Hindlimb muscle (tissue), 1 donor: Measurements from ENCODE around the gene PTPN22. TPM values are rescaled to one million over a fixed set of nuclear protein-coding genes. Genes with fewer than 3 reads are reported as not detected.
A peak's percentile ranks its signal among the peaks of the same experiment; 100 is the strongest.

ENCODE experiments used
- DNase-seq: peaks from one replicate; pipeline ENCODE4 v3.0.0-alpha.2; 2013
- polyA plus RNA-seq: library from polyadenylated mRNA; unstranded; fragments of 120-200 nt; gene quantifications from one replicate; pipeline ENCODE4 v1.2.1, GENCODE V29; 2013; ENCODE audit not compliant: insufficient read length

PTPN22 gene
- polyA plus RNA-seq, 1 donor, result 0.26 TPM

DNA sequence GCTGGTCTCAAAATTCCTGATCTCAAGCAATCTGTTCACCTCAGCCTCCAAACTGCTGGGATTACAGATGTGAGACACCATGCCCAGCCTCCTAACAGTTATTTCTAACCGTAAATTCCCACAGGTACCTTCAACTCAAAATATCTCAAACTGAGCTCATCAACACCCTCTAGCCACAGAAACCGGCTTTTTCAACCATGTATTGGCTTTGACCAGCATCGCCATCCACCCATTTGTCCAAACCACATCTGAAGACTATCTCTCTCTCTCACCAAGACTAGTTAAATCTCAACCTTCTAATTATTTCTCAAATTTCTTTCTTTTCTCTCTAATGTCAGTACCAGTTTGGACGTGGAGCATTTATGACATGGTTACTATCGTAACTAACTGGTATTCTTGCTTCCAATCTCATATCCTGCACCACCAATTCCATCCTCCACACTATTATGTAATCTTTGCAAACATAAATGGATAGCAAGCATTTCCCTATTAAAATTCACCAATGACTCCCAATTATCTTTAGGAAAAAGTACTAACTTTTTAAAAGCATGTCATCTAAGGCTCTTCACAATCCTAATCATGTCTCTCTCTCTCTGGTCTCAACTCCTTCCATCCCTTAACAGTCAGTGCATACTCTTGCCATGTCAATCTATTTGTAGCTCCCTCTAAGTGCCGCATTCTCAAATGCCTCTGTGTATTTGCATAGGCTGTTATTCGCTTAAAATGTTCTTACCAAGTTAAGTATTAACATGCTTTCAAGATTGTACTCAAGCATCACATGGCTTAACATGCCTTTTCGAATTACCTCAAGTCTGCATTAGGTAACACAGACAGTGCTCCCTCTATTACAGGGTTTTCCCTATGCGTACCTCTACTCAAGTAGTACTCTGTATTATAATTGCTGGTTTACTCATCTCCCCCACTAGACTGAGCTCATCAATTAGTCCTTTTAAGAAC is 77.4 kb downstream of the PTPN22 start:
- no peak for DNase-seq

DNA sequence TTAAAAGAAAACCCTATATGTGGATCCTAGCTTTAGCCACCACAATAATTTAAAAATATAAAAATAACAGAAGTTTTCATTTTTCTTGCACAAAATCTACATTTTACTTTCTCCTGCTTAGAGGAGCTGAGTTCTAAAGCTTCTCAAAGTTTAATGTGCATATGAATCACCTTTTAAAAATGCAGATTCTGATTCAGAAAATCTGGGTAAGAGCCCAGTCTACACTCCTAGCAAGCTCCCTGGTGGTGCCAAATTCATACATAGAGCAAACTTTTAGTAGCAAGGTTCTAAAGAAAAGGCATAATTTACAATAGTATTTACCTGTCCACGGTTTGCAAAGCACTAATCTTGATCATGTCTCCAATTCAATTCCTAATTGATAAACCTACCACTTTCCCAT is 78.5 kb downstream of the PTPN22 start:
- DNase-seq, result no peak

DNA sequence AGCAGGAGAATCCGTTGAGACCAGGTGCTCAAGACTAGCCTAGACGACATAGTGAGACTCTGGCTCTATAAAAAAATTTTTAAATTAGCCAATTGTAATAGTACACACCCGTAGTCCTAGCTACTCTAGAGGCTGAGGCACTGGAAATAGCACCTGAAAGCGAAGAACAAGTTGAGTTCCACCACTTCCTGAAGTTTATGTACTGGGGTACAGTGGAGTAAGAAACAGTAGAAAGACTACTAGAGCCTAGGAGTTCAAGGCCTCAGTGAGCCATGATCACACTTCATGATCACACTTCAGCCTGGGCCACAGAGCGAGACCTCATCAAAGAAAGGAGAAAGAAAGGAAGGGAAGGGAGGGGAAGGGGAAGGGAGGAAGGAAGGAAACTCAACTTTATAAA is 79.0 kb downstream of the PTPN22 start:
- DNase-seq, result no peak

DNA sequence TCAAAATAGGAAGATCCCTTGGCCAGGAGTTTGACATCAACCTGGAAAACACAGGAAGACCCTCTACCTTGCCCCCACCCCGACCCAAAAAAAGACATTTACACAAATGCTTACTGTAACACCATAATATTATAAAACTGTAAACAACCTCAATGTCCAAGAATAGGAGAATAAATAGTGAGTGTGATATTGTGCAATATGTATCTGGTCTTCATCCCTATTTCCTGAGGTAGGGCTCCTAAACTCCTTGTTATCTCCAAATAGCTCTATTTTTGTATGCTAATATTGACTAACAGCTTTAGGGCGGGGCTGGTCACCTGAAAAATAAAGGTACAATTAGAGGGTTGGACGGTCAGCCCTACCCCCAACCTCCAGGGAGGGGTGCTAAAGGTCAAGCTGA is 82.7 kb downstream of the PTPN22 start:
- no peak for DNase-seq

DNA sequence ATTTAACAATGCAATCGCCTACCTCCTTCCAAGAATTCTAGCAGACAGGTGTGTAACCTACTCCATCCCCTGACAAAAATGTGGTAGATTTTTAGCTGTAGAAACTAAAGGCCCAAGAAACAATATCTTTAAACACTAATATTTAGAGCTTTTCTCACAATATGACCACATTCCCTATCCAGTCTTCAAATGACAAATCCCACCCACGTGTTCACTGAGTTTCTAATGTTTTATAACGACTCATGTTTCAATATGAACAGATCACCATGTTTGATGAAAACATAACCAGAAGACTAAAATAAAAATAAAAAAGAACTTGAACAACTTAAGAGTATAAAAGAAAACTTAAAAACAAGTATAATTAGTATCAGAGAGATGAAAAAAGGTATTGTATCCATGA is 83.8 kb downstream of the PTPN22 start:
- DNase-seq, result no peak

DNA sequence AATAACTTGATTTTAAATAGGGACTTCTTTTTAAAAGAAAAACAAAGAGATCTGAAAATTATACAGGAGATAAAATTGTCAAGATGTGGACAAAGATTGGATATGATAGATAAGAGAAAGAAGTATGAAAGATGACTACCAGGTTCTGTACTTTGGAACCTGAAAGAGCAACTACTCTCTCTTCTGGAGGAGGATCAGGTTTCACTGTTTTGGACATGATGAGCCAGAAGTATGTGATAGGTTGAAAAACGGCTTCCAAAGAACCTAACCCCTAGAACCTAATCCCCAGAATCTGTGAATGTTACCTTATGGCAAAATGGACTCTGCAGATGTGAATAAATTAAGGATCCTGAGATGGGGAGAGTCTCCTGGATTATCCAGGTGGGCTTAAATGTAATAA is 85.4 kb downstream of the PTPN22 start:
- no peak for DNase-seq

DNA sequence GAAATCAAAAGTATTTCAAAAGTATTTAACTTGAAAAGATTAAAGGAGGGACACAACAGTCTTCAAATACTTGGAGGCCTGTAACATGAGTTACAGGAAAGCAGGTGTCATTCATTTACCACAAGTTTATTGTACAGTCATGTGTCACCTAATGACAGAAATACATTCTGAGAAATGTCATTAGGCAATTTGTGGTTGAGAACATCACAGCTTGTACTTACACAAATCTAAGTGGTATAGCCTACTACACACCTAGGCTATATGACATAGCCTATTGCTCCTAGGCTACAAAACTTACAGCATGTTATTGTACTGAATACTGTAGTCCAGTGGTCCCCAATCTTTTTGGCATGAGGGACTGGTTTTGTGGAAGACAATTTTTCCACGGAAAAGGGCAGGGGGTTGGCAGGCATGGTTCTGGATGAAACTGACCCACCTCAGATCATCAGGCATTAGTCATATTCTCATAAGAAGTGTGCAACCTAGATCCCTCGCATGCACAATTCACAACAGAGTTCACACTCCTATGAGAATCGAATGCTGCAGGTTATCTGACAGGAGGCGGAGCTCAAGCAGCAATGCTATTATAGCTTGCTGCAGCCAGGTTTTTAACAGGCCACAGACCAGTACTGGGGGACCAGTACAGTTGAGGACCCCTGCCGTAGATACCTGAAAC is 87.3 kb downstream of the PTPN22 start:
- DNase-seq, result no peak

DNA sequence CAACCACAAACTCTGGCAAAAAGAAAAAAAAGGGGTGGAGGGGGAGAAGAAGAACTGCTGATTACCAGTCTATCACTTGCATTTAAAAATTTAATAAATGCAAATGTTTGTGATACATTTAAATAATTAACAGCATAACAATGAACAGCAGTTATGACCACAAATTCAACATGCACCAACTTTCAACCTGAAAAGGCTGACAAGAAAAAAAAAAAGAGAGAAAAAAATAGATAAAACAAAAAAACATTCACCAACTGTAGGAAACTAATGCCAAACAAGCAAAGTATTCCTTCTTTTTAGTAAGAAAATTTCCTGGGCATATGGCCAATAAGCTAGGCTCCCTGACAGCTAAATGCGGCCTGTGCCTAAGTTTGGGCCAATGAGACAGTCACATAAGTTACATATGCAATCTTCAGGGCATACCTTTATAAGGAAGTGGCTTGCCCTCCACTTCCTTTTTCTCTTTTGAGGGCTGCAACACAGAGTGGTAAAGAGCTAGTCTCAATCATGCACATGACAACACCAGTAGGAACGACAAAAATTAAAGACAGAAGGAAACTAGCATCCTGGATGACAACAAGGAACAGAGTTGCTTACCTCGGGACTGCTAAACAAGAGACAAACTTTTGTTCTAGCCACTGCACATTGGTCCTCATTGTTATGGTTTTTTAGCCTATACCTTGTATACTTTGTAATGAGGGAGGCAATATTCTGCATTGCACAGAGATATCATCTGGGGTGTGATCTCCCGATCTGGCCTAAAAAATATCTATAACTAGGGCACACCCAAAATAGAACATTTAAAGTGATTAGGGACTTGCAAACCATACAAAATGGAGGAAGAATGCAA is 88.0 kb downstream of the PTPN22 start:
- peak; percentile 53 for DNase-seq

DNA sequence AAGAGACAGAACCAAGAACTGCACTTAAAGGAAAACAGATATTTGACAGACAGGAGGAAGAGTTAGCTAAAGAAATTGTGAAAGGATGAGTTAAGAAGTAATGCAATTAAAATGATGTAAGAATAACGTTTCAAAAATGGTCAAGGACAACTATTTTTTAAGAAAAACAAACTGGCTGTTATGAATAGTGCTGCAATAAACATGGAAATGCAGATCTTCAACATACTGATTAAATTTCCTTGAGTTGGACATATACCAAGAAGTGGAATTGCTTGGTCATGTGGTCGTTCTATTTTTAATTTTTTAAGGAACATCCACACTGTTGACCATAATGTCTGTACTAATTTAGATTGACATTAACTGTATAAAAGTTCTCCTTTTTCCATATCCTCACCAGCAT is 89.1 kb downstream of the PTPN22 start:
- DNase-seq, result no peak

DNA sequence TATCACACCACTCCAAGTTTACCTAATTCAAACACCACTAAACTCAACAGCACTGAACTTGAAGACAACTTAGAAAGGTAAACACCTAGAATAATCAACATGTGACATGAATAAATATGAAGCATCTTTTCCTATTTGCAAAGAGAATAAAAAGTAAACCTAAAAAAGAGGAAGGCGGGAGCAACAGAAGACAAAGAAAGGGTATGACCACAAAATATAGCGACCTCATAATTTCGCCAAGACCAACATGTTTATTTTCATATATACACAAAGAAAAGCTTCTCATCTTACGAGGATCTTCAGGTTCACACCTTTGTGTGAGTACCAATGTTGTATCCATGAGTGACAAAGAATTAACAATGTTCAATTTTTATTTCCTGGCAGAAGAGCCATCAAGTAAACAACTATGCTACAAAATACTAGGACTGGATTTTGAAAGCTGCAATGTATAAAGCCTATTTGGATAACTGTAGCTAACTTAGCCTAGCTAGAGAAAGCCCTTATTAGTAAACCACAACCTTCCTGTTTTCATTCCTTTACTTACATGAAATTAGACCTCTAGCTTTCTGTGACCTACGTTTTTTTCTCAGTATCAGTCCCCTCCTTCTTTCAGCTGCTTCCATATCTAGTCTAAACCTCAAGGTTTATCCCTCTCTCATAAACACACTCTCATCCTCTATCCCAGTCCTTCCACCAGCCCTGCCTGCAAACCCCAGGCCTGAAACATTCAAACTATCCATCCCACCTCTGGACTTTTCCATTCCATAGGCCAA is 91.0 kb downstream of the PTPN22 start:
- DNase-seq, result no peak

DNA sequence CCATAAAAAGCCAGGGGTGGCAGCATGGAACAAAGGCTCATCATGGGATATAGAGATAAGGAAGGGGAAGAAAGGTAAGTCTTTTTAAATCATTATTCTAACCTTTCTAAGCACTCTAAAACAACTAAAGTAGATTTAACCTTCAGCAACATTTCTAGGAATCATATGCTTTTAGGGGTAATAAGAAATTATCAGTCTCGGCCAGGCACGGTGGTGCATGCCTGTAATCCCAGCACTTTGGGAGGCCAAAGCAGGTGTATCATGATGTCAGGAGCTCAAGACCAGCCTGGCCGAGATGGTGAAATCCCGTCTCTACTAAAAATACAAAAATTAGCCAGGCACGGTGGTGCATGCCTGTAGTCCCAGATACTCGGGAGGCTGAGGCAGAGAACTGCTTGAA is 92.0 kb downstream of the PTPN22 start:
- no peak for DNase-seq

DNA sequence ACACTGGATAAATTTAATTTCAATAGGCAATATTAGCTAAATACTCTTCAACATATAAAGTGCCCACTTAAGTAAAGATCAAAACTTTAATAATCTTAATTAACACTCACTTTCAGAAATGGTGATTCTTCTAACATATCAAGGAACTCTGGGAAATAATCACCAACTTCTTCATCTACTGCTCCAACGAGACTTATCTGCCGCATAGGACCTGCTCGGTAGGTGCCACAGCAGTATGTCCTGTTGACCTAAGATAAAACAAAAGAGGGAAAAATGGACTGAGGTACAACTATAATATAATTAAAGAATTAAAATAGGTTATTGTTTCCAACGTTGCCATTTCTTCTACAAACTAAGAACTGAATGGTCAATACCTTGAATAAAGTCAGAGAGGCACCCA is 94.0 kb downstream of the PTPN22 start:
- DNase-seq, result no peak

DNA sequence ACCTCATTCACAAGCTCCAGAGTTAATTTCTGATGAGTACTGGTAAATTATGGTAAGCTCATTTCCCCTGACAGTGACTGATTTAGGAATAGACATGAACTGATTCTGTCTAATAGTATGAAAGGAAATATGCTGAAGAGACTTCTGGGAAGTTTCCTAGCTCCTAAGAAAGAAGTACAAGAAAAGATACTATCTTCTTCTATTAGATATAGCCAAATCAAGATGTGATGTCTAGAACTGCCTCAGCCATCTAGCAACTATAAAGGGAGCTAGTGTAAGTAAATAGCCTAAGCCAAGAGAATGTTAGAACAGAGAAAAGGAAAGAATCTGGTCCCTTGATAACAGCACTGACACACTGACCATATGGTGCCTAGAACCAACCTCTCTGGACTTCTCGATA is 101.5 kb downstream of the PTPN22 start:
- DNase-seq, result no peak

DNA sequence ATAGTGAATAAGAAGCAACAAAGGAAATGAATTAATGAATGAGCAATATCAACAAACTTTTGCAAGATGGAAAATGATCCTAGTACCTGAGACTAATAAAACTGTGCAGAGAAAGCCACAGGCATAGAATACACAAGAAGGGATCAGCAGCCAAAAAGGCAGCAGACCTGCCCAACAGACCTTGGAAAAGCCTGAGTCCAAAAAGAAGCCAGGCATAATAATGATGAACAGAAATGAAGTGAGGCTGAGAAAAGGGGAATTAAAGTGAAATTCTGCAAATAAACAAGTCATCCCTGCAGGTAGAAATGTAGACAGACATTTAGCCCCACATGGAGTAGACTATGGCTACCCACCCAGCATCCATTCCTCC is 101.9 kb downstream of the PTPN22 start:
- DNase-seq, result no peak

DNA sequence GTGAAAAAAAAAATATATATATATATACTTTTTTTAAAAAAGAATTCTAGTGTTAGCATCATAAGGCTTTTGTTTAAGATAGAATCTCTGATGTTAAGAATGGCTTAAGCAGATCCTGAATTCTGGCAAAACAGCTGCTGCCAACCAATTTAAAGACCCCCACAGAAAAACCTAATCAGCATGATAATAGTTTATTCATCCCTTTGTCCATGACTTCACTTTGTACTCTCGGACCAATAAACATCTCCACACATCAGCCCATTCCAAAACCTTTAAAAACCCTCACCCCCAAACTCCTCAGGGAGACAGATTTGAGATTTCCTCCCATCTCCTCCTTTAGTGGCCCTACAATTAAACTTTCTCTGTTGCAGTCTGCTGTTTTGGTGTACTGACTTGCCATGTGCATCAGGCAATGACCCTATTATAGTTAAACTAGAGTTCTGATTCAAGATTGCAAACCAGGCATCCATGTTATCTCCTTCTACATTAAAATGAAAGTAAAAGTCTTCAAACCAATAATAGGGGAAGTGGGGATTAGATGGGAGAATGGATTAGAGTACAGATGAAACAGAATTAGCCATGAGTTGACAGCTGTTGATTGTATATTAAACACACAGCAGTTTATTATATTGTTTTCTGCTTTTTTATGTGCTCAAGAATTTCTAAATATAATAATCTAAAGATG is 102.5 kb downstream of the PTPN22 start:
- DNase-seq, result no peak

DNA sequence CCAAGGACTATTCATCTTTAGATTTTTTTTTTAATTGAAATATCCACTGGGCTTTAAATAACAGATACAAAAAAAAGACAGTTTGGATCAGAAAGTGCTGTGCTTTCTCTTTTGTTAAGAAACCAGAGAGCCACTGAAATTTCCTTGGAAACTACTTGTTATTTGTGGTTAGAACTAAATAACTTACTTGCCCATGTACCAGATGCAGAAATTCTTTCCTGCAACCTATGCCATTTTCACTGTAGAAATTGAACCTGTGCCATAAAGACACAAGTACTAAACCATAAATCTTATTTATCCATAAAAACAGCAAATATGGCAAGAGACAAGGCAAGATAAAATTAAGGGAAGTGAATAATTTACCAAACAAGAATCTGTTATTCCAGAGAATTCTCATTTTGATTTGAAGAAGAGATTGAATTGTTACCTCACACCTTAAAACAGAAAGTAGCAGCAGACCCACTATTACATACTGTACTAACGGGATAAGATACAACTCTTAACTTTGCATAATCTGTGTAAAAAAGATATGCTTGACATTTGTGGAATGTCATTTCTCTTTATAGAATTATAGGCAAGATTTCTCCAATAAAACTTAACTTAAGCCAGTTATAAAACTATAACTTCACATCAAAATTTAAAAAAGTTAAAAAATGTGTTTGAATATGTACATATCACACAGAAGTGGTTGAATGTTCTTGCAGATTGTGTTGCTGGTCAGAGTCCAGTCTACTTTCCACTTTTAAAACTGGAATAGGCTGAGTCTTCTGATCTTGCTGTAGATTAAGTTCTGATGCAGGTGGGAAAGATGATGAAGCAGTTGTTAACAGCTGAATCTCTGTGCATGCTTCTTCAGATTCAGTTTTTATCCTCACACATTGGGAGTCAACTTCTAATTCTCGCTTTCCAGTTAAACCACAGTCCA is 105.9 kb downstream of the PTPN22 start:
- DNase-seq, result no peak
